ENCODE results near the gene PARVA.

Gene PARVA

DNA sequence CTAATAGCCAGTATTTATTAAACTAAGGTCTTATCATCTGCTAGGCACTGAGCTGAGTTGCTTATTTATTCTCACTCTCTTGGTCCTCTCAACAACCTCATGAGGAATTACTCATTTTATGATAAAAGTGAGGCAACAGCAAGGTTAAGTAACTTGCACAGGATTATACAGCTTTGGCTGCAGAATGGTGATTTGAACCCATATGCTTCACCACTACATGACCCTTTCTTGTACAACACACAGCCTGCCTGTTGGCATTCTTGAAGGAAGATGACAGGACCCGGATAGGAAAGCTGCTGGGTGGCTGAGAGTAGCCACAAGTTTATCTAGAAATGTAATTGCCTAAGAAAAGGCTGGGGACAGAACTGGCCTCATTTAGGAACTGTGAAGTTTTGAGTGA is 5.3 kb upstream of the PARVA start:
- no peak overlapping the region for H3K27ac ChIP-seq
- peaks cover 0 to 12% (median 8%) of the 10 kb centered on the region in 10 experiments; a peak in 10 of 20 replicates for H3K4me1 ChIP-seq
- peaks cover 33 to 40% (median 38%) of the 10 kb centered on the region in 11 experiments for H3K9me3 ChIP-seq (replicated peaks in 1 of 11)
- H3K27me3 ChIP-seq = no peaks in the 10 kb centered on the region
- no peaks in the 10 kb centered on the region for H4K20me1 ChIP-seq
- H3K4me3 ChIP-seq = no peak overlapping the region
- no peak overlapping the region for H3K9ac ChIP-seq
- H3K4me2 ChIP-seq = no peak overlapping the region
- no peaks in the 10 kb centered on the region for H3K36me3 ChIP-seq
- no peak for TF ChIP-seq Cebpa-rat (IDR thresholded peaks at IDR 0.05)

DNA sequence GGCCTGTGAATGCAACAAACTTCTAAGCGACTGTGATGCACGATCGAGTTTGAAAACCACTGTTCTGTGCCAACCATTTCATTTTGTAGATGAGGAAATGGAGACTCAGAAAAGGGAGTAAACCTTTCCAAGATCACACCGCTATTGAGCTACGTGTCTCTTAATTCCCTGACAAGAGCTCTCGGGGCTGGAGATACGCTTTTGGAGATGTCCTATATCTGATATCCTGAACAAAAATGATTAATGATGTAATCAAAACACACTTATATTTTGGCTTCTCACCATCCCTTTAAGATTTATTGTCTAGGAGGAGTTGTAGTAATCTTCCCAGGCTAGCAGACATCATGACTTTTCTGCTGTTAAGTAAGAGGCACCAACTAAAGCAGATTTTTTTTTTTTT is 1.7 kb upstream of the PARVA start:
- Histone ChIP-seq H3K9ac (no peak overlapping the region), H4K20me1 (no peaks in the 10 kb centered on the region), H3K4me1 (peaks cover 0 to 13% (median 10%) of the 10 kb centered on the region in 10 experiments; a peak in 11 of 20 replicates), H3K9me3 (replicated peaks in 1 of 11) (peaks cover 48 to 58% (median 51%) of the 10 kb centered on the region in 11 experiments), H3K4me3 (no peak overlapping the region), H3K36me3 (no peaks in the 10 kb centered on the region), H3K27ac (no peak overlapping the region; a peak in 1 of 22 replicates), H3K27me3 (no peaks in the 10 kb centered on the region), H3K4me2 (peak overlapping the region in 6 of 11 experiments; percentile 13 to 56 (median 36); a peak in 7 of 22 replicates)
- TF ChIP-seq Cebpa-rat (IDR thresholded peaks at IDR 0.05) = no peak

DNA sequence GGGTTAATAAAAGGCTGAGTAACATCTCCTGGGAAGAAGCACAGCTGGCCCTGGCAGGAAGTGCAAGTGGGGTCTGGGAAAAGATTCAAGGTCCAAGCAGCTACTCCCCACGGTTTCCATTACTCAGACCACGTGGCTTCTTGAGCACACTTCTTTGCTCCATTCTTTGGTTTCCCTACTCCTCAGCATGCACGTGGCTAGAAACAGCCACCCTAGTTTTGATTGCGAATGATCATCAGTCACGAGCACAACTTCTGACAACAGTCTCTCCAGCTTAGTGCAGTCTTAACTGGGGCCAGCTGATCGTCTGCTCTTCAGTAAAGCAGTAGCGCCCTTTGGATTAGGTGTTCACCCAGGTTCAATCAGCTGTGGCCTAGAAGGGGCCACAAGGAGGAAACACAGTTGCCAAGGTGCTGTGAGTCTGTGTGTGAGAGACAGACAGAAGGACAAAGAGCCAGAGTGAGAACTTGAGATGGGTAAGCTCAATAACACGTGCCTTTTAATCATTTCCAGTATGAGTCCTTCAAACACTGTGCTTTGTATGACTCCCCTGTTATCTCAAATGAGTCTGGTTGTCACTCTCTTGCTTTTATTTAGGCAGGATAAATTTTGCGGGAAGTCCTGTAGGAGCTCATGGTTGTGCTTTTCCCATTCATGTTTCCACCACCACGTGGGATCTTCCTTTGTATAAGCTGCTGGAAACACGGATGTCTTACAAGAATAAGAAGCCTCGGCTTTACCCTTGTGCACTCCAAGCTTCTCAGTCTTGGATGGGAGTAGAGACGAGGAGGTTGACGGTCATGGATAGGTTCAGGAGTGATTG is 901 bp upstream of the PARVA start:
- peaks cover 48 to 58% (median 51%) of the 10 kb centered on the region in 11 experiments for H3K9me3 ChIP-seq (replicated peaks in 1 of 11)
- H3K4me2 ChIP-seq = peak overlapping the region in 10 of 11 experiments; percentile 1 to 56 (median 26); a peak in 14 of 22 replicates
- no peaks in the 10 kb centered on the region for H3K36me3 ChIP-seq
- peaks cover 0 to 13% (median 10%) of the 10 kb centered on the region in 10 experiments; a peak in 11 of 20 replicates for H3K4me1 ChIP-seq
- no peaks in the 10 kb centered on the region for H3K27me3 ChIP-seq
- H3K4me3 ChIP-seq = no peak overlapping the region
- no peak for TF ChIP-seq Cebpa-rat (IDR thresholded peaks at IDR 0.05)
- H3K27ac ChIP-seq = peak overlapping the region in 1 of 11 experiments; percentile 26; a peak in 2 of 22 replicates
- H4K20me1 ChIP-seq = no peaks in the 10 kb centered on the region
- no peak overlapping the region for H3K9ac ChIP-seq

DNA sequence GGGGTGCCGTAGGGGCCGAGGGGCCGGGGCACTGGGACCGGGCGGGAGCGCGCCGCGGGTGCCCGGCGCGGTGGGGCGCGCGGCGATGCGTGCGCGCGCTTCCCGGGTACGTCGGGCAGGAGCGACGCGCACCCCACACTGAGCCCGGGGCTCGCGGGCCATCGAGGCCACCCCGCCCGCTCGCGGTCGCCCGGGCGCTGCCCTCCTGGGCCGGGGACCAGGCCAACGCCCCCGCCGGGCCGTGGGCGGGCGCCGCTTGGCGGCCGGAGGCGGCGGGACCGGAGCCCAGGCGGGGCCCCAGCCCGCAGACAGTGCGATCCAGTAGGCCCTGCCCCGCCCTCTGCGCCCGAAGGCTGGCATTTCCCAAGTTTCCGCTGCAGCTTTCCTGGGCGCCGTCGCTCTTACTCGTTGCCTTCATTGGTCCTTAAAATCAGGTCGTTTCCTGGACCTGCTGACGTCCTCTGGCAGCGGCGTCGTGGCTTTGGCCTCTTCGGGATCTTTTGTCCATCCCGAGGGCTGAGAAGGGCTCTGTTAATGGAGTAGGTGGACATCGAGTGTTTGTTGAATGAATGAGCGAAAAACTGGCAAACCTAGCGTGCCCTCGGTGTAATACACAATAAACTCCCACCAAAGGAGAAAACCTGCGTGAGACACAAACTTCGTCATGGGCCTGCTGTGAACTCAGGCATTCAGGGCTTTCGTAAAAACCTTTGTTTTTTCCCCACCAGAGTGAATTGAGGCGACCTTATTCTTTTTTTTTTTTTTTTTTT is 638 bp downstream of the PARVA start:
- Histone ChIP-seq H3K9ac (no peak overlapping the region), H3K27me3 (no peaks in the 10 kb centered on the region), H3K4me1 (peaks cover 0 to 13% (median 10%) of the 10 kb centered on the region in 10 experiments; a peak in 11 of 20 replicates), H3K36me3 (no peaks in the 10 kb centered on the region), H3K4me3 (no peak overlapping the region), H3K9me3 (replicated peaks in 1 of 11) (peaks cover 48 to 58% (median 51%) of the 10 kb centered on the region in 11 experiments), H3K27ac (no peak overlapping the region), H4K20me1 (no peaks in the 10 kb centered on the region), H3K4me2 (no peak overlapping the region)
- no peak for TF ChIP-seq Cebpa-rat (IDR thresholded peaks at IDR 0.05)

DNA sequence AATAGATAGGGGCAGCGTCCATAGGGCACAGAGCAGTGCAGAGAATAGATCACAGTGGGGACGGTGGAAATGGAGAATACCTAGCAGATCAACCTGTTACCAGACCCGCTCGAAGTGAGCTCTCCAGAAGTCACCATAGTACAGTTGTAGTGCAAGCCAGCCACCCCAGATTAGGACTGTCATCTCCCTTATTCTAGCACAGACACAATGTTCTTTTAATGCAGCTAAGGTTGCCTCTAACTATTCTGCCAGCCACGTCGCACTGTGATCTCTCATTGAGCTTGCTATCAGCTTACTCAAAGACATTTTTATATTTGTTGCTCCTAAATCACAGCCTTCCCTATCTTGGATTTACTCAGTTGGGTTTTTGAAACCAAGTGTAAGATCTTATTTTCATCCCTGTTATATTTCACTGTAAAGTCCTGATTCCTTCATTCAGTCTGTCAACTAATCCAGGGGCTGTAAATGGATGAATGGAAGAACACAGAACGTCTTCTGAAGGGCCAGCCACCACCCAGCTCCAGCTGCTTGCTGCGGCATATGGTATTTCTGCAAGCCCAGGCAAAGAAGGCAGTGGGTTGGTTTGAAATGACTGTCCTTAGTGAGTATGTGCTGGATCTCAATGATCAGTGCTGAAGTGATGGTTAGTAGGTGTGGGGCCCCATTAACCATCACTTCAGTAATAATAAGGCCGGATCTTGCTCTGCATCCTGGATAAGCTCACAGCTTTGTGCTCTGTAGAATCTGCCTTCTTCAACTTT is 3.4 kb downstream of the PARVA start:
- no peak for TF ChIP-seq Cebpa-rat (IDR thresholded peaks at IDR 0.05)
- Histone ChIP-seq H4K20me1 (no peaks in the 10 kb centered on the region), H3K9me3 (replicated peaks in 1 of 11) (peaks cover 24 to 33% (median 27%) of the 10 kb centered on the region in 11 experiments), H3K4me3 (no peak overlapping the region), H3K27ac (no peak overlapping the region), H3K36me3 (no peaks in the 10 kb centered on the region), H3K27me3 (no peaks in the 10 kb centered on the region), H3K4me2 (peak overlapping the region in 2 of 11 experiments; percentile 9 to 12; a peak in 1 of 22 replicates), H3K9ac (no peak overlapping the region), H3K4me1 (peaks cover 0 to 13% (median 9%) of the 10 kb centered on the region in 10 experiments; a peak in 11 of 20 replicates)

DNA sequence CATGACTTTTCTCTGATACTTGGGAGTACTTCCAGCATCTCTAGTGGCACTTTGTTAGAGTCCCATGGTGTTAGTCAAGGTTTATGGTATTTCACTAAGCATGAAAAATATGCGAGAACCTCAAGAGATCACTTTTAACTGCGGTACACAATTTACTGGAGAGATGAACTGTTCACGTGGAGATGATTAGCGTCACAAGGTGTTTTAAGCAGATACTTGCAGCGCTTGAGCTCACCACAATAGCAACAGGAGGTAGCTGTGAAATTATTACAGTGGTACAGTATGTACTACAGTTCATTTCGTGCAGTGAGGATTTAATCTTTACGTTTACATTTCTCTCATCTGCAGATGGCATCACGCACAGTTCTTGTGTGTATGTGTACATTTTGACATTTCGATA is 4.5 kb downstream of the PARVA start:
- Histone ChIP-seq H4K20me1 (no peaks in the 10 kb centered on the region), H3K9ac (no peak overlapping the region), H3K4me1 (peaks cover 0 to 9% (median 0%) of the 10 kb centered on the region in 10 experiments; a peak in 2 of 20 replicates), H3K4me2 (no peak overlapping the region), H3K36me3 (no peaks in the 10 kb centered on the region), H3K9me3 (replicated peaks in 1 of 11) (peaks cover 14 to 22% (median 16%) of the 10 kb centered on the region in 11 experiments), H3K27ac (no peak overlapping the region), H3K4me3 (no peak overlapping the region), H3K27me3 (no peaks in the 10 kb centered on the region)
- TF ChIP-seq Cebpa-rat (IDR thresholded peaks at IDR 0.05) = no peak

DNA sequence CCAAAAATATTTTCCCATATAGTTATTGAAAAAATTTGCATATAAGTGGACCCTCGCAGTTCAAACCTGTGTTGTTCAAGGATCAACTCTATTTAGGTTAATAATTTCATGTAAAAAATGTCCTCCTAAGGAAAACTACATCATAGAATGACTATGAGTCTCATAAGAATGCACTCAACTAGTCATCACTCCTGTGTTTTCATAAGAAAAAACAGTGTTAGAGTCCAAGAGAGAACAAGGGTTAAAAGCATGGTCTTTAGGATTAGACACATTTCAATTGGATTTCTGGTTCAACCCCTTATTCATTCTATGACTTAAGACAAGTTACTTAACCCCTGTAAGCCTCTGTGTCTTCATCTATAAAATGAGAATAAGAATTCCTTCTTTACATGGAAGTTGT is 5.1 kb downstream of the PARVA start:
- peaks cover 0 to 9% (median 0%) of the 10 kb centered on the region in 10 experiments; a peak in 2 of 20 replicates for H3K4me1 ChIP-seq
- H3K36me3 ChIP-seq = no peaks in the 10 kb centered on the region
- no peak overlapping the region for H3K4me2 ChIP-seq
- H3K9me3 ChIP-seq (replicated peaks in 1 of 11) = peaks cover 8 to 16% (median 10%) of the 10 kb centered on the region in 11 experiments
- no peak overlapping the region for H3K27ac ChIP-seq
- TF ChIP-seq Cebpa-rat (IDR thresholded peaks at IDR 0.05) = no peak
- no peaks in the 10 kb centered on the region for H4K20me1 ChIP-seq
- H3K27me3 ChIP-seq = no peaks in the 10 kb centered on the region
- no peak overlapping the region for H3K9ac ChIP-seq
- no peak overlapping the region for H3K4me3 ChIP-seq

DNA sequence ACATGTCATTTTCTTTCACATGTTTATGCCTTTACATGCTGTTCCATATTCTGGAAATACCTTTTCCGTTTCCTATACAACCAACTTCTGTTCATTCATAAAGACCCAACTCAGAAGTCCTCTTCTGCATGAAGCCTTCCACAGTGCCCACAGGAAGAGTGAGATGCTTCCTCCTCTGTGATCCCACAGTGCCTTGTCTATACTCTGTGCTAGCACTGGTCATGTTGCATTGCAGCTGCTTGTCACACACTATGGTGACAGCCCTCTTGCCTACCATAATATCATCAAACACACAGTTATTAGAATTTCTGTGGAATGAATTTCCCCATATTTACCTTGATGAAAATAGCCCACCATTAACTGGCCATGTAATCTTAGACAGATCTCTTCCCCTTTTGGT is 8.9 kb downstream of the PARVA start:
- Histone ChIP-seq H3K4me2 (no peak overlapping the region), H3K27ac (no peak overlapping the region), H3K4me3 (no peak overlapping the region), H3K27me3 (no peaks in the 10 kb centered on the region), H3K9ac (no peak overlapping the region), H4K20me1 (no peaks in the 10 kb centered on the region), H3K36me3 (no peaks in the 10 kb centered on the region), H3K4me1 (no peaks in the 10 kb centered on the region), H3K9me3 (replicated peaks in 1 of 11) (no peaks in the 10 kb centered on the region)
- no peak for TF ChIP-seq Cebpa-rat (IDR thresholded peaks at IDR 0.05)

DNA sequence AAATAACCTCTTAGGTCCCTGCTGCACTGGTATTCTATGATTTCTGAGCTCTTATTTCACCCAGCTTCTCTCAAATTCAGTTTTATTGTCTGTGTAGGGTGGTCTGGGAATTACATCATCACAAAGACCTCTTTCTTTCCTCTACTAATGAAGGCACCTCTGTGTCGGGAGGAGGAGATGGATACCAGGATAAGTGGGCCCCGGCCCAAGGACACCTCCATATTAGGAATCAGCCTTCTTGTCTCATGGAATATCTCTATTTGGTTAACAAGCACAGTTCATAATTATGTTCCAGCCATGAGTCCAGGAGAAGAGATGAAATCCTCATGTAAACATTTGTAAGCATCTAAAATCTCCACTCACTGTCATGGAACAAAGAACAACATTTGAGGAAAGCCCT is 9.4 kb downstream of the PARVA start:
- no peaks in the 10 kb centered on the region for H4K20me1 ChIP-seq
- no peaks in the 10 kb centered on the region for H3K36me3 ChIP-seq
- H3K4me2 ChIP-seq = no peak overlapping the region
- H3K27ac ChIP-seq = no peak overlapping the region
- H3K4me3 ChIP-seq = no peak overlapping the region
- no peaks in the 10 kb centered on the region for H3K9me3 ChIP-seq (replicated peaks in 1 of 11)
- H3K4me1 ChIP-seq = no peaks in the 10 kb centered on the region
- TF ChIP-seq Cebpa-rat (IDR thresholded peaks at IDR 0.05) = no peak
- no peak overlapping the region for H3K9ac ChIP-seq
- H3K27me3 ChIP-seq = no peaks in the 10 kb centered on the region
